GM21515 (cell line): ENCODE data around the gene TXNRD1.
A peak's percentile ranks its signal among the peaks of the same experiment; 100 is the strongest.

ENCODE experiments used
- ATAC-seq: cut with Tn5 transposase; IDR thresholded peaks from one replicate; pipeline ENCODE4 v1.9.1; 2021; ENCODE audit not compliant: unreplicated experiment

TXNRD1 gene

DNA sequence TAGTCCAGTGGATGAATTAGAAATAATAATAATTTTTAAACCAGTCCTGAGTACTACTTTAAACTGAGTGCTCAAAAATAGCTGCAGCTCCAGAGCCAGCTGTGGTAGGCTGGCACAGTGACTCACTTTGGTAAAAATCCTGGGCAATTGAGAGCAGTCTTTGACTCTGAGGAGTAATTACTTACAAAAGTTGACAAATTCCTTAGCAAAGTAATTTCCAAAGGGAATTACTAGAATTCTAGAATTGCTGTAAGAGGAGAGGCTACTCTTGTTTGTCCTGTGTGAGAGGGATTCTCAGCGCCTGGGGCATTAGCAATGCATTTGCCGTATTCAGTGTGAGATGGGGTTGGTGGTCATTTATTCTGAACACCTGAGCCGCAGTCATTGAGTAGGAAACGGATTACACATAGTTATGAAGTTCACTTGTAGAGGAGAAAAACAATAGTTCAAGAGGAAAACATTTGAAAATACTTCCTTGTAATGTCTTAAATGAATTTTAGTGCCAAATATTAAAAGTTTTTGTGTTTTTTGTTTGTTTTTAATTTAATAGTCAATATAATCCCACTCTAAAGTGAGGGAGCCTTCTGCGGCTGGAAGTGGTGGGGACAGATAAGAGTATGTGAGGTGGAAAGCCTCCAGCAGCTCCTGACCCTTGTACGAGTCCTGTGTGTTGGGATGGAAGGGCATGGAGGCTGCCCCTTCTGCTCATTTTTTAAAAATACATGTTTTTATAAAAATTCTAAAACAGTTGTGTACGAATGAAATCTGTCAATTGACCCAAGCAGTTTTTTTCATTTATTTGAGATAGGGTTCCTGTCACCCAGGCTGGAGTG, 129.9 kb downstream of the TXNRD1 start:
- no peak for ATAC-seq

DNA sequence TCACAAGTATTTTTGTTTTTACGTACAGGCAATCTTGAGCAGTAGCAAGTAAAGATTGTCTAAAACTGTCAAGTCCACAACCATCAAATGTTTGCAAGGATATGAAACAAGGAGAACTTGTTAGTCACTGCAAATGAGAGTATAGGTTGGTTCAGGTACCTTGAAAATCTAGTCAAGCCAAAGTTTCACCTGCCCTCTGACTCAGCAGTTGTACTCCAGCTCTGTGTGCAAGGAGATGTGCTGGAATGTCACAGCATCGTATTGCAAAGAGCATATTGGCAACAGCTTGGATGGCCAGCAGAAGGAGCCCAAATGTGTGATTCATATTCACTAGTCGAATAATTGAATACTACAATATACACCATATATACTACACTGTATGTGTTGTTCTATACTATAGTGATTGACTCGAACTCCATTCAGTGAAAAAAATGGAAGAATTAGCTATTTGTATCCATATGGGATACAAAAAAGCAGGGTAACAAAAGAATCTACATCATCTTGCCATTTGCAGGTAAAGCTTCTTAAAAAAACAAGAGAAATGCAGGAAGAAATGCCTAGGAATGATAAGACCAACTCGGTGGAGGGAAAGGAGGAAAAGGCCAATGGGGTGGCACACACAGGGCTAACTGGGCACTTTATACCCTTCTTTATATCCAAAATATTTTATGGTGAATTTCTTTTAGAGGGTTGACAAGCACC, 131.9 kb downstream of the TXNRD1 start:
- no peak for ATAC-seq

DNA sequence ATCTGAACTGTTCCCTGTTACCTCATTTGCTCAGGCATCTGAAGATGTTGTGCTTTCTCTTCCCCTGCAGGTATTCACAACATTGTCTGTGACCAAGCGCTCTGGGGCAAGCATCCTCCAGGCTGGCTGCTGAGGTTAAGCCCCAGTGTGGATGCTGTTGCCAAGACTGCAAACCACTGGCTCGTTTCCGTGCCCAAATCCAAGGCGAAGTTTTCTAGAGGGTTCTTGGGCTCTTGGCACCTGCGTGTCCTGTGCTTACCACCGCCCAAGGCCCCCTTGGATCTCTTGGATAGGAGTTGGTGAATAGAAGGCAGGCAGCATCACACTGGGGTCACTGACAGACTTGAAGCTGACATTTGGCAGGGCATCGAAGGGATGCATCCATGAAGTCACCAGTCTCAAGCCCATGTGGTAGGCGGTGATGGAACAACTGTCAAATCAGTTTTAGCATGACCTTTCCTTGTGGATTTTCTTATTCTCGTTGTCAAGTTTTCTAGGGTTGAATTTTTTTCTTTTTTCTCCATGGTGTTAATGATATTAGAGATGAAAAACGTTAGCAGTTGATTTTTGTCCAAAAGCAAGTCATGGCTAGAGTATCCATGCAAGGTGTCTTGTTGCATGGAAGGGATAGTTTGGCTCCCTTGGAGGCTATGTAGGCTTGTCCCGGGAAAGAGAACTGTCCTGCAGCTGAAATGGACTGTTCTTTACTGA, 132.9 kb downstream of the TXNRD1 start:
- no peak for ATAC-seq

DNA sequence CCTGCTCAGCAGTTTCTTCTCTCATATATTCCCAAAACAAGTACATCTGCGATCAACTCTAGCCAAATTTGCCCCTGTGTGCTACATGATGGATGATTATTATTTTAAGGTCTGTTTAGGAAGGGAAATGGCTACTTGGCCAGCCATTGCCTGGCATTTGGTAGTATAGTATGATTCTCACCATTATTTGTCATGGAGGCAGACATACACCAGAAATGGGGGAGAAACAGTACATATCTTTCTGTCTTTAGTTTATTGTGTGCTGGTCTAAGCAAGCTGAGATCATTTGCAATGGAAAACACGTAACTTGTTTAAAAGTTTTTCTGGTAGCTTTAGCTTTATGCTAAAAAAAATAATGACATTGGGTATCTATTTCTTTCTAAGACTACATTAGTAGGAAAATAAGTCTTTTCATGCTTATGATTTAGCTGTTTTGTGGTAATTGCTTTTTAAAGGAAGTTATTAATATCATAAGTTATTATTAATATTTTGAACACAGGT, 133.5 kb downstream of the TXNRD1 start:
- no peak for ATAC-seq

DNA sequence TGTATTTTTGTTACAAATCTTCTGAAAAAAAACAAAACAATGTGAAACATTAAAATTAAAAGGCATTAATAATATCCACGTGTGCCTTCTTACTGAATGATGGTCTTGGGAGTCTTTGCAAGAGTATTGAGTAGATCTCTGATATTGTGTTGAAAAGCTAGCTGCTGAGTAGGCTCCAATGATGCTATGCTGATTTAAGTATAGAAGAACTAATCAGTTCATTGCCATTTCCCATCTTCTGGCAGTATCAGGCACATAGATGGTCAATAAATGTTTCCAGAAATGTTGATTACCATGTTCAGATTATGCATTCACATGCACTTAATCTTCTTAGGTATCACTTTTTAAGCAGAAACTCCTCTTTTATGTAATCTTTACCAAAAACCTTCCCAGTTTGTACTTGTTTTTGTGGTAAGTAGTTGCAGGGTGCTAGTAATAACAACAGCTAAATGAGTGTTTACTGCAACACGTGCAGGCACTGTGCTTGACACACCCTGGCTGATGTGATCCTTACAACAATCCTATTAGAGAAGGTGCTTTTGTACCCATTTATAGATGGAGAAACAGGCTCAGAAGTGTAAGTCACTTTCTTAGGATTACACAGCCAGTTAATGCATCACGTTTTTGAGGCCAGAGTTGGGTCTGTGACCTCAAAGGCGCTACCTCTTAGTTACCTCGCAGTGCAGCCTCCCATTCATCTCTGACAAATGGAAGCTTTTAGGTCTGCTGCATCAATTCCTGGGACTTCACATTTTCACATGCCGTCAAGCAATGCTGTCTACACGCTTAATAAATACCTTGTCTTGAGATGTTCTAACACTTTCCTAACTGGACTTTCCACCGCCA, 134.9 kb downstream of the TXNRD1 start:
- ATAC-seq: no peak

DNA sequence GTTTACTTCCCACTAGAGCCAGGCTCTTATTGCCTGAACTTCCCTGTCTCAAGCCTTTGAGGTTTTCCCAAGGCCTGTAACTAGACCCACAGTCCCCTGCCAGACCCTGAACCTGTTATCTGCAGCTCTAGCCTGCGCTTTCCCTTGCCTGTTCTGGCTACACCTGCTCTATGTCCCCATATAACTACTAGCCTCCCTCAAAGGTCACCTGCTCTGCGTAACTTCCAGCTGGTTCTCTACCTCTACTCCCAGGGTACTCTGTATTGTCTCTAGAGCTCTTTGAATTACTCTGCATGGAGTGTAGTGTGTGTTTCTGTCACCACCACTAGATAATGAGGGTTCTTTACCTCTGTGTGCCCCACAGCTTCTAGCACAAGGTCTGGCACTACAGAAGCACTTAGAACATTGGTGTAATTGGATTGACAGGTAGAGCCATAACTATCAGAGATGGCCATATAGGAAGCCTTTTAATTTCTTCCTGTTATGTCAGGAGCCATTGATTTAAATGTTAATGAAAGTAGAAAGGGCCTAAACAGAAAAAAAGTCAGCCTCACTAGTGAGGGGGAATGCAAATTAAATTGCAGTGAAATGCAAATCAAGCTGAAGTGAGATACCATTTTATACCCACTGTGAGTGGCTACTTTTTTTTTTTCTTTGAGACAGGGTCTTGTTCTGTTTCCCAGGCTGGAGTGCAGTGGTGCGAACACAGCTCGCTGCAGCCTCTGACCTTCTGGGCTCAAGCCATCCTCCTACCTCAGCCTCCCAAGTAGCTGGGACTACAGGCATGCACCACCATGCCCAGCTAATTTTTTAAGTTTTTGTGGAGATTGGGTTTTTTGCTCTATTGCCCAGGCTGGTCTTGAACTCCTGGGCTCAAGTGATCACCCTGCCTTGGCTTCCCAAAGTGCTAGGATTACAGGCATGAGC, 135.7 kb downstream of the TXNRD1 start:
- no peak for ATAC-seq

DNA sequence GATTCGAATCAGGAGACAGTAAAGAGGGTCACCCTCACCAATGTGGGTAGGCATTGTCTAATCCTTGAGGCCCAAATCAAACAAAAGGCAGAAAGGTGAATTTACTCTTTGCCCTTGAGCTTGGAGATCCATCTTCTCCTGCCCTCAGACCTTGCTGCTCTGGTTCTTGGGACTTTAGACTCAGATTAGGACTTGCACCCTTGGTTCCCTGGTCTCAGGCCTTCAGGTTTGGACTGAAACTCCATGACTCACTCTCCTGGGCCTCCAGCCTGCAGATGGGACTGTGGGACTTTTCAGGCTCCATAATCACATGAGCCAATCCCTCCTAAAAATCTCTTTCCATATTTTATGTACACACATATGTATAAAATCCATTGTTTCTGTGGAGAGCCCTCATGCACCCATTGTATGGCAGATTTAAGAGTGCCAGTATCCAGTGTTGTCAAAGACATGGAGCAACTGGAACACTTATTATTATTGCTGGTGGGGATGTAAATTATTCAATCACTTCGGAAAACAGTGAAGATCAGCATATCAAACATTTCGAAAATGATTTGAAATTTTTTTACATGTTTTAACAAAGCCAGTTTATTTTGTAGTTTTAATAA, 136.6 kb downstream of the TXNRD1 start:
- ATAC-seq: no peak

DNA sequence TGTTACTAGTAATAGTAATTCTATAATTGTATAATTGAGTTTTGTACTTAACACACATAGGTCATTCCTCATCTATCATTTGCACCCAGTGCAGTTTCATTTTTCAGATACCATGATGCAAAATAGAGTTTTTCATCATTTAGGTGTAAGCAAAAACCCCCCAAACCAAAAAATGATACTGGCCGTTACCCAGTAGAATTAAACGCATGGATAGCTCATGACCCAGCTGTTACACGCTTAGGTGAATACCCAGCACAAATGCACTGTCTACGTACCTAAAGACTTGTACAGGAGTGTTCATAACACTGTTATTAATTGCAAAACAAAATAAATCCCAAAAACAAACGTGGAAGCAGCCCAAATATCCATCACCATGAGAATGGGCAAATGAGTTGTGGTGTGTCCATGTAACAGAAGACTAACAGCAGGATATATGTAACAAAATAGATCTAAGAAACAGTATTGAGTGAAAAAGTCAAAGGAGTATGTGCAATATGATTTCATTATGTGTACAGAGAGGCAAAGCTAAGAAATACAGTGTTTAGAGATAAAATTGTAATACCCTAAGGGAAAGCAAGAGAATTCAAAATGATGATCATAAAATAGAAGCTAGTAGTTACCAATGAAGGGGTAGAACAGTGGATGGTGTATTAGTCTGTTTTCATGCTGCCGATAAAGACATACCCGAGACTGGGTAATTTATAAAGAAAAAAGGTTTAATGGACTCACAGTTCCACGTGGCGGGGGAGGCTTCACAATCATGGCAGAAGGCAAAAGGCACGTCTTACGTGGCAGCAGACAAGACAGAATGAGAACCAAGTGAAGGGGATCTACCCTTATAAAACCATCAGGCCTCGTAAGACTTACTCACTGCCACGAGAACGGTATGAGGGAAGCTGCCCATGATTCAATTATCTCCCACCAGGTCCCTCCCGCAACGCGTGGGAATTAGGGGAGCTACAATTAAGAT, 137.7 kb downstream of the TXNRD1 start:
- ATAC-seq: no peak

DNA sequence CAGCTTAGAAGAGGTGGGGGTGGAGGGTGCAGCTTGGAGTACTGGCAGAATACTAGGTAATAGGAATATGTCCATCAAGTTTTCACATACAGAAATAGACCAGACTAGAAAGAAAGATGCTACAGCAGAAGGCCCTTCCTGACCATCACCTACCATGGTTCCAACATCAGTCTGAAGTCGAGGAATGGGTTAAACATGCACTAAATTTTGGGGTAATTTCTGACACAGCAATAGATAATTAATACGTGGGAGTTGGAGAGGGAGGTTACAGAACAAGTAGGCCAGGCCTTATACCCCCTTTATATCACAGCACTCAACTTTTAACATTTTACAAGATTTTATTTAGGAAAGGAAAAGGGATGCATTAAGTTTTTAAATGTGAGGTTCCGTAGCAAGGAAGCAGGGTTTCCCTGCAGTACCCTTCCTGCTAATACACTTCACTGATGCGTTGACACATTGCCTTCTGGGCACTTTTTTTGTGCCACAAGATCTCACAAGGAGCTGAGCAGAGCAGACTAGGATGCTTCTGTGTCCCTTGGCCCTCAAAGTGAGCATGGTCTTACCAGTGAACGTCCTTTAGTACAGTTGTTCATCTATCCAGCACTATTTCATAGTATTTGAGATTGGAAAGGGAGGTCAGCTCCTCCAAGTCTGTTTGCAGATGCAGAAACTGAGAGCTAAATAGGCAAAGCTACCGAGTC, 138.7 kb downstream of the TXNRD1 start:
- ATAC-seq: no peak

DNA sequence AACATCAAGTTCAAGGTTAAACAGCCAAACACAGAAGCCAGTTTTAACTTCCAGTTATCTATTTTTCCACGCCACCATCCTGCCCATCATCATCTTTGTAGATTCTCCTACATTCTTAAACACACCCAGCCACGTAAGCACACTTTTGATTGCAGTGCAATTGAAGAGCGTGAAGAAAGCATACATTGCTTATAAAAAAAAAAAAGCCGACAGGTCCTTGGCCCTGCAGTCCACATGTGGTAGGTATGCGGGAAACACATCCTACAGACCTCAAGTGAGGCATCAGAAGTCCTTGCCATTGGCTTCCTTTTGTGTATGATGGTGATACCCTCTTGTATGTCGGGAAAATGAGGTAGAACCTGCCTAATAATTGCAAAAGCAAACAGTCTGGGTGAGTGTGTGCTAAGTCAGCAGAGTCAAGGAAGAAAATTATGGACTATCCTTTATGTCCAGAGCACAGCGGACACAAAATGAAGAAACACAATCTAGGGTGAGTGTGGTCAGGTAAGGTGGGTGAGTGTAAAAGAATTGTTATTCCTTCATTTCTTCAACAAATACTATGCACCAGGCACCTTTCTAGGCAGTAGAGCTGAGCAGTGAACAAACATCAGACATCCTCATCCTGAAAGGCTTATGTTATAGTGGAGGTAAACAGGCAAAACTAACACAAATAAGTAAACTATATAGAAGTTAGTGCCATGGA, 139.4 kb downstream of the TXNRD1 start:
- ATAC-seq: no peak

DNA sequence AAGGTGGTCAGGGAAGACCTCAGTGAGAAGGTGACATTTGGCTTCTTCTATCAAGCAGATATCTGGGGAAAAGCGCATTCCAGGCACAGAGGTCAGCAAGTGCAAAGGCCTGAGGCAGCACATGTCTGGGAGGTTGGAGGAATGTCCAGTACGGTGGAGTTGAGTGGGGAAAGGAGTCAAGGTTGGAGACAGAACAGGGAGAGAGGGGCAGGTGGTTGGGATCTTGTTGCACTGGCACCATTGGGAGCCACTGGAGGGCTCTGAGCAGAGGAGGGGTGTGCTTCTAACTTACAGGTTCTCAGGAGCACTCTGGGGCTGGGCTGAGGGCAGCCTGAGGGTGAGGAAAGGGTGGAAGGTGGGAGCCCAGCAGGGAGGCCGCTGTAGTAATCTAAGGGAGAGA, 140.1 kb downstream of the TXNRD1 start:
- ATAC-seq: no peak

DNA sequence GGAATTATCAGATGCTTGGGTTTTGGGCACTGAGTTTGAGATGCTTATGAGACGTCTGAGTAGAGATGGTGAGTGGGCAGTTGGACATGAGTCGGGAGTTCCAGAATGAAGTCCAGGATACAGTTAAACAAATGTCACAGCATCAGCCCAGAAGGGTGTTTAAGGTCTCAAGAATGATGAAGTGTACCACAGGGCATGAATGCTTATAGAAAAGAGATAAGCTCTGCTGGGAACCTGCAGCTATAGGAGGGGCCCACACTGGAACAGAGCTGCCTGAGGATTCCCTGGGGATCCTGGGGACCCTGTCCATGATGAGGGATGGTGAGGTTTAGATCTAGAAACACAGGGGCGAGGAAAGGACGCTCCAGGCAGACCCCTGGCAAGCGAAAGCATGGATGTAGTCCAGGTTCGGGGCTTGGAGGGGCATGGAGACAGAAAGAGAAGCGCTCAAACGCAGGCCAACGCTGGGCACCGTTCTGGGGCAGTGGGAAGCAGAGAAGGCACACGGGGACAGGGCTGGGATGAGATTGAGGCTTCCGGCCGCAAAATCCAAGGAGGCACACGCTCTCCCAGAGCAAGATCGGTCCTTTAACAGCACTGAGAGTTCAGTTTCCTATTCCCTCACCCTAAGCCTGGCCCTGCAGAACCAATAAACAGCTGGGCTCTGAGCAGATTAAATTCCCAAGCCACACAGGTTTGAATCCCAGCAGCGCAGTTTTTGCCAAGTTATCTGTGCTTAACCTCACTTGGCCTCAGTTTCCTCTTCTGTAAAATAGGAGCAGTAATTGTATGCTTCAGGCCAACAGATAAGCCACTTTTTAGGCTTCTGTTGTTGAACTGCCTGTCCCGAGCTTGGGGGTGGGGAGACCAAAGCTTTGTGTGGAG, 140.9 kb downstream of the TXNRD1 start:
- no peak for ATAC-seq

DNA sequence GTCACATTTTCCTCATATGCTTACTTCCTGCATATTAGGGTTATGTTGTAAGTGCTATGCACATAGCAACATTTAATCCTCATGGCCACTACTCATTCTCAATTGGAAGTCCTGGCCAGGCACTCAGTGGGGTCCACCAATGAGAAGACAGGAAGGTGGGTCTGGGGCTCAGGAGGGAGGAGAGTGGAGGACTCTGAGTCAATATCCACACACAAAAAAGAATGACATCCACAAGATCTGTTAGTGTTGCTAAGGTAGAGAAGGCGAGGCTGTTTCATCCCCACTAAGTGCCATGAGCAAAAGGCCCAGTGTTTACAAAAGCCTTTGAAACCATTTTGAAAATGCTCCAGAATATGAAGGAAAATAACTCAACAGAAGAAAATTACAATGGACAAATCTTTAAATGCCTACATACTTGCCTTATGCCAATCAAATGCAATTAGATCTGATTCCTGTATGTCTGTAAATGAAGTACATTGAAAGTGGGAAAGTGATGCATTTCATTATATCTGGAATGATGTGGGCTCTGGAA, 141.9 kb downstream of the TXNRD1 start:
- ATAC-seq: no peak

DNA sequence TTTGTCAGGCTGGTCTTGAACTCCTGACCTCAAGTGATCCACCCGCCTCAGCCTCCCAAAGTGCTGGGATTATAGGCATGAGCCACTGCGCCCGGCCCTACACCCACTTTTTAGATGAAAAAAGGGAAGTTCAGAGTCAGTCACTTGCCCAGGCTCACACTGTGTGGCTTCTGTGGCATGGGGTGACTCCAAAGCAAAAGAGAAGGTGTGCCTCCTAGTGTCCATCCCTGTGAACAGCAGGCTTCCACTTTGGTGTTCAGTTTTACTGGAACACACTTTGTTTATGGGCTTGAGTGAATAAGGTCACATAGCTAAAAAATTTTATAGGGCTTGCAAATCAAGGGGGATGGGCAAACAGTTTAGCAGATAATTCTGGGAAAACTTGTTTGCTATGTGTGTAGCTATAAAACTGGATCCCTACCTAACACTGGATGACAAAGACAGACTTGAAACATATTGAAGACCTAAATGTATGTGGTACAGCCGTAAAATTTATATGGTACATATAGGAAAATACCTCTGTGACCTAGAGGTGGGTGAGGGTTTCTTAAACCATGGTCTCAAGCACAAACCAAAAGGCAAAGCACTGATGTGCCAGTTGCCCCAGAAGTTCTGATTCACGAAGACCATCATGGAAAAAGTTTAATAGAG, 142.9 kb downstream of the TXNRD1 start:
- peak; percentile 66 for ATAC-seq

DNA sequence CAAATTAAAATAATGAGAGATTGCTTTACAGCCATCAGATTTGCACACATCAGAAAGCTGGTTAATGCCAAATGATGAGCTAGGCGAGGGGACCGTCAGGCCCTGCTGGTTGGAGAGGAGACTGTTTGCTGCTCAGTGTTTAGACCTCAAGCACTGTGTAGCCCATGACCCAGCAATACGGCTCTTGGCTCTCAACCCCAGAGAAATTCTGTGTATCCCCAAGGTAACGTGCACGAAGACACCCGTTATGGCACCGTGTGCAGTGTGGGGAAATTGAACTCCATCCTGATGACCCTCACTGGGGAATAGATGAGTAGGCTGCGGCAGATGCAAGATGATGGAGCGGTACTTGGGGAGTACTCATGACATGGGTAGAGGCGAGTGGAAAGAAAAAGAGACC, 143.6 kb downstream of the TXNRD1 start:
- no peak for ATAC-seq
